ENCODE data around the gene HS3ST4. TPM values are rescaled to one million over a fixed set of nuclear protein-coding genes. Genes with fewer than 3 reads are reported as not detected.

HS3ST4 gene
- total and polyA plus RNA-seq, 2 donors (not counting 3 experiments of a cell fraction or from before 2014, with no cell fraction given): not detected

DNA sequence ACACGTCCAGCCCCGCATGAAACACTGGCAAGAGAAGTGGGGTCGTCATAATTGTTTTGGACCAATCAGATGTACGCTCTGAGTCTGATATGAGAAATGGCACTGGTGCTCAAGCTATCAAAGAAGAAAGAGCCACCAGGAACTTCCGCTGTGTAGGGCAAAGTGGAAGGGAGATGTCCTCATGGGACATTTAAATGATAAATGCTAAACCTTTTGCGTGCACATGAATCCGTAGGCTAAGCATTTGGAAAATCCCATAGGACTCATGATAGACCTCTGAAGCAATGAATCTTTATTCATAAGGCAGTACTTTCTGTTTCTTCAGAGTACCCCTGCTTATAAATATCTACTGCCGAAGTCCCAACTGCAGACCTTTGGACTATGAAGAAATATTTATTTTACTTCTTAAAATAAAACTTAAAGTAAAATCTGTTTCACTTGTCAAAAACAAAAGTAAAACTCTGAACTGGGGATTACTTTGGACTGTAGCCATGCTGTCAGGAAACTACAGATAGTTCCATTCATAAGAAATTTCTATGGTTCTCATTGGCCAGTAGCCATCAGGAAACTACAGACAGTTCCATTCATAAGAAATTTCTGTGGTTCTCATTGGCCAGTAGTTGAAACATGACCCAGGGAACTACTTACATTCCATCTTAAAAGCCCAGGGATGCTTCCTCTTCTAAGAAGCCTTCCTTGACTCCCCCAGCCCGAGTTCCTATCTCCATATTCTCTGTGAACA is 335.1 kb downstream of the HS3ST4 start:
- dilution Hi-C loops (cut with MboI; ENCODE audit: extremely low pct_ligation_motif_present, low sequenced_read_pairs) (no loop called here), intact Hi-C loops (cut with micrococcal nuclease) (no loop called here)
- BruUV-seq (replicated peaks): no TSS peak
- ChIA-PET CTCF (no interaction called here), POLR2A (no interaction called here)
- Histone ChIP-seq H3K79me2 (ENCODE audit: control insufficient read depth, insufficient read depth, low read length) (no peaks in the 10 kb centered on the region), H3K27ac (ENCODE audit: insufficient read depth, low read depth, low read length) (no peak overlapping the region), H2AFZ (ENCODE audit: low read depth, low read length) (no peak overlapping the region), H3K36me3 (ENCODE audit: control insufficient read depth in 2 of 2, extremely low read depth in 1 of 2, insufficient read depth in 2 of 2, low read length in 2 of 2) (no peaks in the 10 kb centered on the region), H3K9ac (replicated peaks; ENCODE audit: extremely low read depth, insufficient read depth, low read length) (no peak overlapping the region), H4K20me1 (replicated peaks; ENCODE audit: control insufficient read depth, extremely low read depth, insufficient read depth, low read length) (no peaks in the 10 kb centered on the region), H3K4me3 (replicated peaks in 1 of 3; ENCODE audit: insufficient read depth in 1 of 3, low read depth in 1 of 3, low read length in 3 of 3) (no peak overlapping the region), H3K27me3 (ENCODE audit: control insufficient read depth in 2 of 2, insufficient read depth in 2 of 2, low read length in 2 of 2) (no peaks in the 10 kb centered on the region), H3K4me1 (ENCODE audit: control insufficient read depth, extremely low read depth, insufficient read depth, low read length) (no peaks in the 10 kb centered on the region), H3K9me1 (replicated peaks; ENCODE audit: control insufficient read depth, extremely low read depth, insufficient read depth, low read length) (no peaks in the 10 kb centered on the region), H3K4me2 (ENCODE audit: insufficient read depth, low read length) (no peak overlapping the region), H3K9me3 (replicated peaks; ENCODE audit: control insufficient read depth, insufficient read depth, low read length) (peaks cover 4% of the 10 kb centered on the region)
- TF ChIP-seq, protein P1, sequence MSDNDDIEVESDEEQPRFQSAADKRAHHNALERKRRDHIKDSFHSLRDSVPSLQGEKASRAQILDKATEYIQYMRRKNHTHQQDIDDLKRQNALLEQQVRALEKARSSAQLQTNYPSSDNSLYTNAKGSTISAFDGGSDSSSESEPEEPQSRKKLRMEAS (IDR thresholded peaks at IDR 0.05; ENCODE audit: insufficient read depth, insufficient read length): no peak
- no peak for TF ChIP-seq FOS (IDR thresholded peaks at IDR 0.05; ENCODE audit: borderline replicate concordance, insufficient read depth, low read length)
- no peak for TF ChIP-seq JUN (IDR thresholded peaks at IDR 0.05; ENCODE audit: borderline replicate concordance, insufficient read depth, insufficient read length, low read depth)
- TF ChIP-seq EZH2 (IDR thresholded peaks at IDR 0.05; ENCODE audit: borderline replicate concordance, low read depth, low read length, severe bottlenecking): no peak
- TF ChIP-seq, protein P2, sequence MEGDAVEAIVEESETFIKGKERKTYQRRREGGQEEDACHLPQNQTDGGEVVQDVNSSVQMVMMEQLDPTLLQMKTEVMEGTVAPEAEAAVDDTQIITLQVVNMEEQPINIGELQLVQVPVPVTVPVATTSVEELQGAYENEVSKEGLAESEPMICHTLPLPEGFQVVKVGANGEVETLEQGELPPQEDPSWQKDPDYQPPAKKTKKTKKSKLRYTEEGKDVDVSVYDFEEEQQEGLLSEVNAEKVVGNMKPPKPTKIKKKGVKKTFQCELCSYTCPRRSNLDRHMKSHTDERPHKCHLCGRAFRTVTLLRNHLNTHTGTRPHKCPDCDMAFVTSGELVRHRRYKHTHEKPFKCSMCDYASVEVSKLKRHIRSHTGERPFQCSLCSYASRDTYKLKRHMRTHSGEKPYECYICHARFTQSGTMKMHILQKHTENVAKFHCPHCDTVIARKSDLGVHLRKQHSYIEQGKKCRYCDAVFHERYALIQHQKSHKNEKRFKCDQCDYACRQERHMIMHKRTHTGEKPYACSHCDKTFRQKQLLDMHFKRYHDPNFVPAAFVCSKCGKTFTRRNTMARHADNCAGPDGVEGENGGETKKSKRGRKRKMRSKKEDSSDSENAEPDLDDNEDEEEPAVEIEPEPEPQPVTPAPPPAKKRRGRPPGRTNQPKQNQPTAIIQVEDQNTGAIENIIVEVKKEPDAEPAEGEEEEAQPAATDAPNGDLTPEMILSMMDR (IDR thresholded peaks at IDR 0.05; ENCODE audit: extremely low read depth in 1 of 2, insufficient read depth in 1 of 2, low read depth in 1 of 2, low read length in 2 of 2): no peak
- no peak for TF ChIP-seq POLR2A (IDR thresholded peaks at IDR 0.05; ENCODE audit: low read depth, low read length)
- no peak for TF ChIP-seq MYC (IDR thresholded peaks at IDR 0.05; ENCODE audit: low read depth, low read length)
- no peak for TF ChIP-seq POLR2AphosphoS5 (IDR thresholded peaks at IDR 0.05; ENCODE audit: insufficient read depth, low read depth, low read length)
- TF ChIP-seq GATA2 (IDR thresholded peaks at IDR 0.05; ENCODE audit: insufficient read depth, insufficient read length, low read depth, low read length): no peak
- DNase-seq (ENCODE audit: low read depth, low spot score) (no peak), FAIRE-seq (no peak)

Measured in endothelial cell of umbilical vein (primary cell).